ENCODE data around the gene LYPD5.

DNA sequence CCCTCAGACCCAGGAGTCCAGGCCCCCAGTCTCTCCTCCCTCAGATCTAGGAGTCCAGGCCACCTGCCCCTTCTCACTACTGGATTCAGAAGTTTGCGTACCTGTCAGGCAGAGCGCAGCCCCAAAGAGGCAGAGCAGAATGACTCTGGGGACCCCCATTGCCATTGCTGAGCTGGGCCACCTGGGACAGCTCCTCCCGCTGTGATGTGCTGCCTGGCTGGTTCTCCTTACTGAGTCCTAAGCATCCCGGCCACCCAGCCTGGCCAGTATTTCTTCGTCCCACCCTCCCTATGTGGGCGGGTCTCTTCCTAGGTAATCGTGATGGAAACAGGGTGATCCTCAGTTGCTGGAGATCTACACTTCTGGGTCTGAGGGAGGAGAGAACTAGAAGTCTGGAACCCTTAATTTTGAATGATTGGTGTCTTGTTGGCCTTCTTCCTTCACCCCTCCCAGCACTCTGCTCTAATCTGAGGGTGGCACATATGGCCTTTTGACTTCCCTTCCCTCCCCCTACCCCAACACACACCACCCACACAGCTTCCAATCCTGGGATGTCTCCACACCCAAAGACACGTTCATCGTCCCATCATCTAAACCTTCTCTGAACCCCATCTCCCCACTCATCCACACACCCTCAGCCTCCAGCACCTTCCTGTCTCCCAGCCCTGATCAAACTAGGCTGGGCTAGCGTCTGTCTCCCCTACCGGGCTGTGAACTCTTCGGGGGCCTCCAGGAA lies at the start of gene LYPD5:
- TF ChIP-seq, protein P1, sequence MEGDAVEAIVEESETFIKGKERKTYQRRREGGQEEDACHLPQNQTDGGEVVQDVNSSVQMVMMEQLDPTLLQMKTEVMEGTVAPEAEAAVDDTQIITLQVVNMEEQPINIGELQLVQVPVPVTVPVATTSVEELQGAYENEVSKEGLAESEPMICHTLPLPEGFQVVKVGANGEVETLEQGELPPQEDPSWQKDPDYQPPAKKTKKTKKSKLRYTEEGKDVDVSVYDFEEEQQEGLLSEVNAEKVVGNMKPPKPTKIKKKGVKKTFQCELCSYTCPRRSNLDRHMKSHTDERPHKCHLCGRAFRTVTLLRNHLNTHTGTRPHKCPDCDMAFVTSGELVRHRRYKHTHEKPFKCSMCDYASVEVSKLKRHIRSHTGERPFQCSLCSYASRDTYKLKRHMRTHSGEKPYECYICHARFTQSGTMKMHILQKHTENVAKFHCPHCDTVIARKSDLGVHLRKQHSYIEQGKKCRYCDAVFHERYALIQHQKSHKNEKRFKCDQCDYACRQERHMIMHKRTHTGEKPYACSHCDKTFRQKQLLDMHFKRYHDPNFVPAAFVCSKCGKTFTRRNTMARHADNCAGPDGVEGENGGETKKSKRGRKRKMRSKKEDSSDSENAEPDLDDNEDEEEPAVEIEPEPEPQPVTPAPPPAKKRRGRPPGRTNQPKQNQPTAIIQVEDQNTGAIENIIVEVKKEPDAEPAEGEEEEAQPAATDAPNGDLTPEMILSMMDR (IDR thresholded peaks at IDR 0.05; ENCODE audit: low read length) = no peak
- no peak for TF ChIP-seq EZH2 (IDR thresholded peaks at IDR 0.05; ENCODE audit: borderline replicate concordance, low read length)
